HEK293 (cell line): Measurements from ENCODE around the gene DCUN1D2.

Source experiments
- GFI1B ChIP-seq: fragments of 450-650 bp; formaldehyde crosslinking; IDR thresholded peaks from 2 replicates; pipeline ENCODE4 v1.5.1; 2016; ENCODE audit warnings: missing biosample characterization, missing genetic modification characterization
- ZFP37 ChIP-seq: fragments of 450-650 bp; formaldehyde crosslinking; IDR thresholded peaks from 2 replicates; pipeline ENCODE4 v1.5.1; 2016; ENCODE audit warnings: missing biosample characterization, missing genetic modification characterization
- ZNF169 ChIP-seq: fragments of 450-650 bp; formaldehyde crosslinking; IDR thresholded peaks from 2 replicates; pipeline ENCODE4 v1.5.1; 2016; ENCODE audit warnings: missing biosample characterization, missing genetic modification characterization
- ZNF280C ChIP-seq: fragments of 450-650 bp; formaldehyde crosslinking; IDR thresholded peaks from 2 replicates; pipeline ENCODE4 v1.5.1; 2016; ENCODE audit warnings: missing biosample characterization, missing genetic modification characterization
- ZNF571 ChIP-seq: fragments of 450-650 bp; formaldehyde crosslinking; IDR thresholded peaks from 2 replicates; pipeline ENCODE4 v1.5.0; 2017; ENCODE audit warnings: missing biosample characterization, missing genetic modification characterization
- ZNF776 ChIP-seq: fragments of 450-650 bp; formaldehyde crosslinking; IDR thresholded peaks from 2 replicates; pipeline ENCODE4 v1.5.0; 2017; ENCODE audit warnings: missing biosample characterization, missing genetic modification characterization, borderline replicate concordance
- TF ChIP-seq, protein P1 (sequence below): fragments of 450-650 bp; formaldehyde crosslinking; IDR thresholded peaks from 2 replicates; pipeline ENCODE4 v1.5.1; 2017; ENCODE audit warnings: missing biosample characterization, missing genetic modification characterization

DNA sequence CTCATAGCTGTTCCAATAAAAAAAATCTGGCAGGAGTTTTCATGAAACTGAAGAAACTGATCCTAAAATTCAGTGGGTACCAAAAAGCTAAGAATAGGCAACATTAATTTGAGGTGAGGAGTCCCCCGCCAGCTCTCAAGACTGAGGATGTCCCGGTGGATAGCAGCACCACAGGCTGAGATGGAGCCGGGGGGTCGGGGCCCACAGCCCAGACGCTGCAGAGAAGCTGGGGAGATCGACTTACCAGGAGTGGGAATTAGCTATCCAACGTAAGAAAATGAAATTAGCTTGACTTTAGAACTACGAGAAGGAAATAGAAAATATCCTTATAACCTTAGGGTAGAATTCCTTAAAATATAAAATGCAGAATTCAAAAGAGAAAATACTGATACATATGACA lies 23.2 kb upstream of the DCUN1D2 start:
- TF ChIP-seq, protein P1, sequence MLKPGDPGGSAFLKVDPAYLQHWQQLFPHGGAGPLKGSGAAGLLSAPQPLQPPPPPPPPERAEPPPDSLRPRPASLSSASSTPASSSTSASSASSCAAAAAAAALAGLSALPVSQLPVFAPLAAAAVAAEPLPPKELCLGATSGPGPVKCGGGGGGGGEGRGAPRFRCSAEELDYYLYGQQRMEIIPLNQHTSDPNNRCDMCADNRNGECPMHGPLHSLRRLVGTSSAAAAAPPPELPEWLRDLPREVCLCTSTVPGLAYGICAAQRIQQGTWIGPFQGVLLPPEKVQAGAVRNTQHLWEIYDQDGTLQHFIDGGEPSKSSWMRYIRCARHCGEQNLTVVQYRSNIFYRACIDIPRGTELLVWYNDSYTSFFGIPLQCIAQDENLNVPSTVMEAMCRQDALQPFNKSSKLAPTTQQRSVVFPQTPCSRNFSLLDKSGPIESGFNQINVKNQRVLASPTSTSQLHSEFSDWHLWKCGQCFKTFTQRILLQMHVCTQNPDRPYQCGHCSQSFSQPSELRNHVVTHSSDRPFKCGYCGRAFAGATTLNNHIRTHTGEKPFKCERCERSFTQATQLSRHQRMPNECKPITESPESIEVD (tag by site-specific recombination), result no peak
- no peak for TF ChIP-seq ZNF571 (tag by site-specific recombination)
- no peak for TF ChIP-seq ZNF169 (tag by site-specific recombination)
- TF ChIP-seq ZFP37 (tag by site-specific recombination), result no peak
- TF ChIP-seq ZNF776 (tag by site-specific recombination), result no peak
- TF ChIP-seq GFI1B, result no peak
- TF ChIP-seq ZNF280C, result no peak
